GM23338 (cell line): ENCODE measurements around the gene GLT6D1. TPM values are rescaled to one million over a fixed set of nuclear protein-coding genes. Genes with fewer than 3 reads are reported as not detected.
"Not testable (repeated sequence)": the region's sequence is repeated elsewhere in the genome, so short reads cannot be mapped to it uniquely, and the experiment has no call there.

Source experiments
- ATAC-seq: fragments of 200-7000 bp; cut with Tn5 transposase; 3 replicates; pipeline ENCODE4 v1.9.1; 2020
- DNase-seq: peaks from one replicate; pipeline ENCODE4 v3.0.0-alpha.2; 2015; ENCODE audit warnings: low spot score
- H2AFZ ChIP-seq: fragments of 200-600 bp; sonication (generic); 2 replicates; pipeline ENCODE4 v1.8.0; 2016; ENCODE audit warnings: antibody characterized with exemption, mild to moderate bottlenecking, moderate library complexity
- H3F3A ChIP-seq: fragments of 200-600 bp; sonication (generic); replicated peaks from 2 replicates; pipeline ENCODE4 v1.8.0; 2017; ENCODE audit warnings: antibody characterized with exemption, mixed run types, low read depth
- H3K27ac ChIP-seq: fragments of 200-600 bp; sonication (generic); 2 replicates; pipeline ENCODE4 v1.6.1; 2016; ENCODE audit warnings: low read depth
- H3K27me3 ChIP-seq: fragments of 200-600 bp; sonication (generic); 2 replicates; pipeline ENCODE4 v1.8.0; 2016; ENCODE audit warnings: mild to moderate bottlenecking, mixed run types, moderate library complexity; ENCODE audit not compliant: insufficient read depth
- H3K36me3 ChIP-seq: fragments of 200-600 bp; sonication (generic); 2 replicates; pipeline ENCODE4 v1.8.0; 2016; ENCODE audit warnings: mild to moderate bottlenecking; ENCODE audit not compliant: insufficient read depth
- H3K4me1 ChIP-seq: fragments of 200-600 bp; sonication (generic); 2 replicates; pipeline ENCODE4 v1.8.0; 2016; ENCODE audit warnings: mild to moderate bottlenecking, moderate library complexity; ENCODE audit not compliant: insufficient read depth
- H3K4me2 ChIP-seq: fragments of 200-600 bp; sonication (generic); 2 replicates; pipeline ENCODE4 v1.7.1; 2017; ENCODE audit warnings: mixed run types
- H3K4me3 ChIP-seq: fragments of 200-600 bp; sonication (generic); 2 replicates; pipeline ENCODE4 v1.6.1; 2016; ENCODE audit warnings: mixed run types
- H3K79me2 ChIP-seq: fragments of 200-600 bp; sonication (generic); replicated peaks from 2 replicates; pipeline ENCODE4 v1.8.0; 2017; ENCODE audit warnings: mild to moderate bottlenecking; ENCODE audit not compliant: insufficient read depth
- H3K9me2 ChIP-seq: fragments of 200-600 bp; sonication (generic); 2 replicates; pipeline ENCODE4 v1.8.0; 2017; ENCODE audit not compliant: insufficient read depth
- H4K20me1 ChIP-seq: fragments of 200-600 bp; sonication (generic); replicated peaks from 2 replicates; pipeline ENCODE4 v1.8.0; 2017; ENCODE audit warnings: mild to moderate bottlenecking; ENCODE audit not compliant: insufficient read depth
- H3K27ac Mint-ChIP-seq: 2 replicates; pipeline ENCODE4 v1.8.0; 2020; ENCODE audit warnings: inconsistent platforms, mild to moderate bottlenecking, moderate library complexity, mixed read lengths
- H3K27me3 Mint-ChIP-seq: 3 replicates; pipeline ENCODE4 v1.8.0; 2022; ENCODE audit warnings: low read depth, mild to moderate bottlenecking, moderate library complexity, mixed read lengths, inconsistent platforms; ENCODE audit not compliant: insufficient read depth, poor library complexity
- H3K36me3 Mint-ChIP-seq: 3 replicates; pipeline ENCODE4 v1.8.0; 2021; ENCODE audit warnings: low read depth, mild to moderate bottlenecking, inconsistent platforms, moderate library complexity, mixed read lengths
- H3K4me1 Mint-ChIP-seq: 3 replicates; pipeline ENCODE4 v1.8.0; 2020; ENCODE audit warnings: mild to moderate bottlenecking, inconsistent platforms, mixed read lengths
- H3K4me3 Mint-ChIP-seq: 3 replicates; pipeline ENCODE4 v1.8.0; 2021; ENCODE audit warnings: moderate library complexity, mild to moderate bottlenecking, inconsistent platforms, mixed read lengths
- H3K9me3 Mint-ChIP-seq: 3 replicates; pipeline ENCODE4 v1.8.0; 2020; ENCODE audit warnings: moderate library complexity, mild to moderate bottlenecking, inconsistent platforms, mixed read lengths
- CREB1 ChIP-seq: fragments of 250-450 bp; sonication (Bioruptor Pico); IDR thresholded peaks from 2 replicates; pipeline ENCODE4 v1.5.0; 2020; ENCODE audit warnings: low read depth, mild to moderate bottlenecking, moderate library complexity
- EZH2phosphoT487 ChIP-seq: fragments of 200-600 bp; sonication (generic); IDR thresholded peaks from one replicate; pipeline ENCODE4 v1.8.1; 2018; ENCODE audit warnings: antibody characterized with exemption; ENCODE audit not compliant: unreplicated experiment
- NANOG ChIP-seq: IDR thresholded peaks from 2 replicates; pipeline ENCODE4 v1.6.1; 2016; ENCODE audit warnings: antibody characterized with exemption, borderline replicate concordance
- POLR2AphosphoS5 ChIP-seq: IDR thresholded peaks from 2 replicates; pipeline ENCODE4 v1.6.1; 2016; ENCODE audit warnings: antibody characterized with exemption, low read depth
- ZNF114 ChIP-seq: fragments of 250-450 bp; sonication (Bioruptor Pico); IDR thresholded peaks from 2 replicates; pipeline ENCODE4 v1.5.0; 2020; ENCODE audit warnings: mild to moderate bottlenecking, moderate library complexity
- ZNF331 ChIP-seq: fragments of 250-450 bp; sonication (Bioruptor Pico); IDR thresholded peaks from 2 replicates; pipeline ENCODE4 v1.5.0; 2020; ENCODE audit warnings: low read depth, mild to moderate bottlenecking, moderate library complexity
- polyA plus RNA-seq: library from polyadenylated mRNA; unstranded; fragments of >200 nt; fragmentation: Nextera tagmentation; extraction: Ambion mirVana; gene quantifications from 2 replicates; pipeline ENCODE4 v1.2.1, GENCODE V29; 2016
- total RNA-seq: library from RNA; depleted of rRNA; stranded (reverse); fragments of >200 nt; shearing (Covaris generic); gene quantifications from 2 replicates; pipeline ENCODE4 v1.2.3, GENCODE V29; 2014
- TF ChIP-seq, protein P1 (sequence below), 2 experiments: fragments of 200-600 bp in 1 of 2; sonication (generic) in 1 of 2; conservative IDR thresholded peaks; 2 replicates each; pipeline versions ENCODE4 v1.5.1 to v1.6.1; 2016 to 2017; ENCODE audit warnings: antibody characterized with exemption in 2 of 2, low read depth in 2 of 2, mild to moderate bottlenecking in 2 of 2, moderate library complexity in 1 of 2
- TF ChIP-seq, protein P2 (sequence below): fragments of 250-450 bp; sonication (Bioruptor Pico); IDR thresholded peaks from 2 replicates; pipeline ENCODE4 v1.5.0; 2020; ENCODE audit warnings: mild to moderate bottlenecking, moderate library complexity

The GLT6D1 gene
- total and polyA plus RNA-seq, 2 experiments from 2014 or later: not detected

DNA sequence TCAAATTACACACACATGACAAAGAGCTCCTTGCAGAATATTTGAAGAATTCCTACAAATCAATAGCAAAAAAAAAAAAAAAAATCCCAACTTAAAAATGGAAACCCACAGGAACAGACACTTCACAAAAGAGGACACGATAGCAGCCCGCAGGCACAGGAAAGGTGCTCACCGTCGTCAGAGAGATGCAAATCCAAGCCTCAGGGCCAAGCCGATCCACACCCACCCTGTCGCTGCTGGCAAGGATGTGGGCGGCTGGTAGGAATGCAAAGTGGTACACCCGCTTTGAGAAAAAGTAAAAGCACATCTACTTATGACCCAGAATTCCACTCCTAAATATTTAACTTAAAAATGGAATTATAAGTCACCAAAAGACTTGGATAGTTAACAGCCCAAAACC, 34.6 kb upstream of the GLT6D1 start:
- TF ChIP-seq ZNF331 (CRISPR knock-in tag): no peak
- TF ChIP-seq NANOG: no peak
- no peak for TF ChIP-seq CREB1 (CRISPR knock-in tag)

DNA sequence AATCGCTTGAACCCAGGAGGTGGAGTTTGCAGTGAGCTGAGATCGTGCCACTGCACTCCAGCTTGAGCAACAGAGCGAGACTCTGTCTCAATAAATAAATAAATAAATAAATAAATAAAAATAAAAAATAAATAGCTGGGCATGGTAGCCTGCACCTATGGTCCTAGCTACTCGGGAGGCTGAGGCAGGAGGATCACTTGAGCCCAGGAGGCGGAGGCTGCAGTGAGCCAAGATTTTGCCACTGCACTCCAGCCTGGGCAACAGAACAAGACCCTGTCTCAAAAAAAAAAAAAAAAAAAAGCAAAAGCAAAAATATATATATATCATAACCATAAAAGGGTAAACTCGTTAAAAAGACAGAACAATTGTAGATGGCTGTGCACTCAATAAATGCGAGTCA, 33.4 kb upstream of the GLT6D1 start:
- not testable (repeated sequence) for H3K27me3 ChIP-seq, H3K4me3 Mint-ChIP-seq, H3K4me1 Mint-ChIP-seq, H3K27ac ChIP-seq, H3K9me2 ChIP-seq, H3K79me2 ChIP-seq, H2AFZ ChIP-seq, H3K36me3 ChIP-seq, ATAC-seq, DNase-seq, H4K20me1 ChIP-seq, H3K27ac Mint-ChIP-seq, H3F3A ChIP-seq, H3K4me3 ChIP-seq, H3K4me2 ChIP-seq, H3K4me1 ChIP-seq, H3K27me3 Mint-ChIP-seq, H3K36me3 Mint-ChIP-seq
- peaks cover 11% of the 10 kb centered on the region for H3K9me3 Mint-ChIP-seq

More for the DNA sequence above, 34.6 kb upstream of the GLT6D1 start:
- DNase-seq: no peak
- Histone ChIP-seq H2AFZ (no peak overlapping the region), H3K79me2 (no peaks in the 10 kb centered on the region), H3K4me3 (no peak overlapping the region), H3F3A (no peaks in the 10 kb centered on the region), H3K4me1 (no peaks in the 10 kb centered on the region), H3K4me2 (no peak overlapping the region), H4K20me1 (no peaks in the 10 kb centered on the region), H3K9me2 (no peaks in the 10 kb centered on the region; the same call in 1 of the 2 replicates), H3K36me3 (no peaks in the 10 kb centered on the region), H3K27me3 (no peaks in the 10 kb centered on the region), H3K27ac (no peak overlapping the region)
- ATAC-seq: no peak
- Mint-ChIP-seq H3K4me3 (no peak overlapping the region), H3K36me3 (peaks cover 3% of the 10 kb centered on the region; the same call in 1 of the 3 replicates), H3K9me3 (peaks cover 4% of the 10 kb centered on the region), H3K4me1 (no peaks in the 10 kb centered on the region), H3K27me3 (peaks cover 2% of the 10 kb centered on the region), H3K27ac (no peak overlapping the region)

DNA sequence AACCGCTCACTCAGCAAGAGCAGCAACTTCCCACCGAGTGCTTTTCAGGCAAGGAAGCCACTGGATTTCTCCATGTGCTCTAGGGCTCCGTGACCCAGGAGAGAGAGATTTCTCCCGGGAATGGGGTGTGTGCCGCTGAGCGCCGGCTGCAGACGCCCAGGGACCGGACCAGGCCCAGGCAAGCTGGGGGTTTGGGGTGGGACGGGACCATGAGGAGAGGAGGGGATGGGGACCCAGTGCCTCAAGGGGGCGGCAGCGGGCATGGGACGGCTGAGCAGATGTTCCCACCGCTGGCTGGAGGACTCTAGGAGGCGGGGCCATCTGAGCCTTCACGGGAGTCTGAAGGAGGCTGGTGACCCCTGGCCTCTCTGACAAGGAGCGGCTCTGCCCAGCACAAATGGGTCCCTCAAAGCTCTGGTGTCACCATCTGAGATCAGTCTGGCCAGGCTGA, 32.3 kb upstream of the GLT6D1 start:
- Histone ChIP-seq H3K79me2 (no peaks in the 10 kb centered on the region), H3K9me2 (no peaks in the 10 kb centered on the region; the same call in 1 of the 2 replicates), H2AFZ (peak overlapping the region; percentile 69; the same call in 1 of the 2 replicates), H3K4me3 (no peak overlapping the region), H3K27ac (no peak overlapping the region), H3K4me1 (no peaks in the 10 kb centered on the region), H3F3A (no peaks in the 10 kb centered on the region), H4K20me1 (no peaks in the 10 kb centered on the region), H3K27me3 (no peaks in the 10 kb centered on the region), H3K36me3 (no peaks in the 10 kb centered on the region), H3K4me2 (no peak overlapping the region)
- Mint-ChIP-seq H3K9me3 (peaks cover 11% of the 10 kb centered on the region), H3K4me1 (no peaks in the 10 kb centered on the region; the same call in 2 of the 3 replicates), H3K27ac (no peak overlapping the region), H3K36me3 (peaks cover 8% of the 10 kb centered on the region), H3K27me3 (peaks cover 2% of the 10 kb centered on the region), H3K4me3 (no peak overlapping the region)
- ATAC-seq (peak; percentile 97), DNase-seq (peak; percentile 81)
- TF ChIP-seq POLR2AphosphoS5: no peak
- no peak for TF ChIP-seq EZH2phosphoT487
- no peak for TF ChIP-seq CREB1 (CRISPR knock-in tag)
- TF ChIP-seq, protein P1, sequence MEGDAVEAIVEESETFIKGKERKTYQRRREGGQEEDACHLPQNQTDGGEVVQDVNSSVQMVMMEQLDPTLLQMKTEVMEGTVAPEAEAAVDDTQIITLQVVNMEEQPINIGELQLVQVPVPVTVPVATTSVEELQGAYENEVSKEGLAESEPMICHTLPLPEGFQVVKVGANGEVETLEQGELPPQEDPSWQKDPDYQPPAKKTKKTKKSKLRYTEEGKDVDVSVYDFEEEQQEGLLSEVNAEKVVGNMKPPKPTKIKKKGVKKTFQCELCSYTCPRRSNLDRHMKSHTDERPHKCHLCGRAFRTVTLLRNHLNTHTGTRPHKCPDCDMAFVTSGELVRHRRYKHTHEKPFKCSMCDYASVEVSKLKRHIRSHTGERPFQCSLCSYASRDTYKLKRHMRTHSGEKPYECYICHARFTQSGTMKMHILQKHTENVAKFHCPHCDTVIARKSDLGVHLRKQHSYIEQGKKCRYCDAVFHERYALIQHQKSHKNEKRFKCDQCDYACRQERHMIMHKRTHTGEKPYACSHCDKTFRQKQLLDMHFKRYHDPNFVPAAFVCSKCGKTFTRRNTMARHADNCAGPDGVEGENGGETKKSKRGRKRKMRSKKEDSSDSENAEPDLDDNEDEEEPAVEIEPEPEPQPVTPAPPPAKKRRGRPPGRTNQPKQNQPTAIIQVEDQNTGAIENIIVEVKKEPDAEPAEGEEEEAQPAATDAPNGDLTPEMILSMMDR (conservative IDR thresholded peaks at IDR 0.05; ENCODE audit: low read depth in 2 of 2): peak; percentile 40 to 71; a peak in 3 of 4 replicates
- no peak for TF ChIP-seq ZNF114
- TF ChIP-seq, protein P2, sequence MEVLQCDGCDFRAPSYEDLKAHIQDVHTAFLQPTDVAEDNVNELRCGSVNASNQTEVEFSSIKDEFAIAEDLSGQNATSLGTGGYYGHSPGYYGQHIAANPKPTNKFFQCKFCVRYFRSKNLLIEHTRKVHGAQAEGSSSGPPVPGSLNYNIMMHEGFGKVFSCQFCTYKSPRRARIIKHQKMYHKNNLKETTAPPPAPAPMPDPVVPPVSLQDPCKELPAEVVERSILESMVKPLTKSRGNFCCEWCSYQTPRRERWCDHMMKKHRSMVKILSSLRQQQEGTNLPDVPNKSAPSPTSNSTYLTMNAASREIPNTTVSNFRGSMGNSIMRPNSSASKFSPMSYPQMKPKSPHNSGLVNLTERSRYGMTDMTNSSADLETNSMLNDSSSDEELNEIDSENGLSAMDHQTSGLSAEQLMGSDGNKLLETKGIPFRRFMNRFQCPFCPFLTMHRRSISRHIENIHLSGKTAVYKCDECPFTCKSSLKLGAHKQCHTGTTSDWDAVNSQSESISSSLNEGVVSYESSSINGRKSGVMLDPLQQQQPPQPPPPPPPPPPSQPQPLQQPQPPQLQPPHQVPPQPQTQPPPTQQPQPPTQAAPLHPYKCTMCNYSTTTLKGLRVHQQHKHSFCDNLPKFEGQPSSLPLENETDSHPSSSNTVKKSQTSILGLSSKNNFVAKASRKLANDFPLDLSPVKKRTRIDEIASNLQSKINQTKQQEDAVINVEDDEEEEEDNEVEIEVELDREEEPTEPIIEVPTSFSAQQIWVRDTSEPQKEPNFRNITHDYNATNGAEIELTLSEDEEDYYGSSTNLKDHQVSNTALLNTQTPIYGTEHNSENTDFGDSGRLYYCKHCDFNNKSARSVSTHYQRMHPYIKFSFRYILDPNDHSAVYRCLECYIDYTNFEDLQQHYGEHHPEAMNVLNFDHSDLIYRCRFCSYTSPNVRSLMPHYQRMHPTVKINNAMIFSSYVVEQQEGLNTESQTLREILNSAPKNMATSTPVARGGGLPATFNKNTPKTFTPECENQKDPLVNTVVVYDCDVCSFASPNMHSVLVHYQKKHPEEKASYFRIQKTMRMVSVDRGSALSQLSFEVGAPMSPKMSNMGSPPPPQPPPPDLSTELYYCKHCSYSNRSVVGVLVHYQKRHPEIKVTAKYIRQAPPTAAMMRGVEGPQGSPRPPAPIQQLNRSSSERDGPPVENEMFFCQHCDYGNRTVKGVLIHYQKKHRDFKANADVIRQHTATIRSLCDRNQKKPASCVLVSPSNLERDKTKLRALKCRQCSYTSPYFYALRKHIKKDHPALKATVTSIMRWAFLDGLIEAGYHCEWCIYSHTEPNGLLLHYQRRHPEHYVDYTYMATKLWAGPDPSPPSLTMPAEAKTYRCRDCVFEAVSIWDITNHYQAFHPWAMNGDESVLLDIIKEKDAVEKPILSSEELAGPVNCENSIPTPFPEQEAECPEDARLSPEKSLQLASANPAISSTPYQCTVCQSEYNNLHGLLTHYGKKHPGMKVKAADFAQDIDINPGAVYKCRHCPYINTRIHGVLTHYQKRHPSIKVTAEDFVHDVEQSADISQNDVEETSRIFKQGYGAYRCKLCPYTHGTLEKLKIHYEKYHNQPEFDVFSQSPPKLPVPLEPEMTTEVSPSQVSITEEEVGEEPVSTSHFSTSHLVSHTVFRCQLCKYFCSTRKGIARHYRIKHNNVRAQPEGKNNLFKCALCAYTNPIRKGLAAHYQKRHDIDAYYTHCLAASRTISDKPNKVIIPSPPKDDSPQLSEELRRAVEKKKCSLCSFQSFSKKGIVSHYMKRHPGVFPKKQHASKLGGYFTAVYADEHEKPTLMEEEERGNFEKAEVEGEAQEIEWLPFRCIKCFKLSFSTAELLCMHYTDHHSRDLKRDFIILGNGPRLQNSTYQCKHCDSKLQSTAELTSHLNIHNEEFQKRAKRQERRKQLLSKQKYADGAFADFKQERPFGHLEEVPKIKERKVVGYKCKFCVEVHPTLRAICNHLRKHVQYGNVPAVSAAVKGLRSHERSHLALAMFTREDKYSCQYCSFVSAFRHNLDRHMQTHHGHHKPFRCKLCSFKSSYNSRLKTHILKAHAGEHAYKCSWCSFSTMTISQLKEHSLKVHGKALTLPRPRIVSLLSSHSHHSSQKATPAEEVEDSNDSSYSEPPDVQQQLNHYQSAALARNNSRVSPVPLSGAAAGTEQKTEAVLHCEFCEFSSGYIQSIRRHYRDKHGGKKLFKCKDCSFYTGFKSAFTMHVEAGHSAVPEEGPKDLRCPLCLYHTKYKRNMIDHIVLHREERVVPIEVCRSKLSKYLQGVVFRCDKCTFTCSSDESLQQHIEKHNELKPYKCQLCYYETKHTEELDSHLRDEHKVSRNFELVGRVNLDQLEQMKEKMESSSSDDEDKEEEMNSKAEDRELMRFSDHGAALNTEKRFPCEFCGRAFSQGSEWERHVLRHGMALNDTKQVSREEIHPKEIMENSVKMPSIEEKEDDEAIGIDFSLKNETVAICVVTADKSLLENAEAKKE: no peak
